K562 (cell line): ENCODE measurements around the gene GRIA2. TPM values are rescaled to one million over a fixed set of nuclear protein-coding genes. Genes with fewer than 3 reads are reported as not detected.
A peak's percentile ranks its signal among the peaks of the same experiment; 100 is the strongest.

ENCODE experiments used
- ATAC-seq: fragments of 200-7000 bp; cut with Tn5 transposase; 3 replicates; pipeline ENCODE4 v1.9.1; 2020; ENCODE audit warnings: moderate library complexity
- BruUV-seq: library from RNA; stranded (reverse); fragments of 400-500 nt; replicated peaks from 2 replicates; lab custom pipeline; 2021; lab: Mats Ljungman, UMichigan
- CTCF ChIA-PET: fragments of 300-600 bp; formaldehyde crosslinking; extraction: SDS; loops from one replicate; lab custom pipeline; 2021; ENCODE audit warnings: low intra/inter-chr PET ratio; lab: Yijun Ruan, JAX
- POLR2A ChIA-PET: fragments of 300-600, 350-650 bp; sonication (Branson Sonifier 250); formaldehyde crosslinking; extraction: SDS; loops from one replicate; lab custom pipeline; 2021; ENCODE audit warnings: antibody characterized with exemption, inconsistent platforms; lab: Yijun Ruan, JAX
- DNase-seq, 4 experiments: peaks; one replicate each; pipeline versions ENCODE4 v3.0.0 to v3.0.0-alpha.2; 2011 to 2018; ENCODE audit warnings: low spot score in 3 of 4, mixed read lengths in 3 of 4; ENCODE audit errors: extremely low read depth in 1 of 4
- FAIRE-seq: peaks from 2 replicates; lab custom pipeline; 2011; peaks lifted over from hg19 to GRCh38; lab: Jason Lieb, UNC
- H2AFZ ChIP-seq: 2 replicates; pipeline ENCODE4 v1.6.0; 2011; ENCODE audit warnings: low read depth, low read length, control low read depth, inconsistent platforms
- H3K27ac ChIP-seq: fragments of 200-600 bp; 3 replicates; pipeline ENCODE4 v1.8.0; 2011; ENCODE audit warnings: low read depth, mild to moderate bottlenecking, control low read depth, inconsistent platforms, low read length, moderate library complexity, mixed read lengths; ENCODE audit errors: extremely low read depth
- H3K27me3 ChIP-seq, 2 experiments: fragments of 300-600 bp in 1 of 2; 2 replicates in 1 of 2; 3 replicates in 1 of 2; pipeline versions ENCODE4 v1.6.0 to v1.8.0; 2011; ENCODE audit warnings: inconsistent platforms in 2 of 2, low read length in 2 of 2, mild to moderate bottlenecking in 1 of 2, mixed read lengths in 1 of 2, moderate library complexity in 1 of 2; ENCODE audit not compliant: control insufficient read depth in 2 of 2, insufficient read depth in 2 of 2
- H3K36me3 ChIP-seq: fragments of 300-600 bp; 3 replicates; pipeline ENCODE4 v1.8.0; 2011; ENCODE audit warnings: mild to moderate bottlenecking, low read length, inconsistent platforms; ENCODE audit not compliant: control insufficient read depth, insufficient read depth
- H3K4me1 ChIP-seq, 2 experiments: fragments of 200-600 bp in 1 of 2; replicated peaks in 1 of 2; 2 replicates in 1 of 2; 3 replicates in 1 of 2; pipeline versions ENCODE4 v1.5.1 to v1.8.0; 2011; ENCODE audit warnings: inconsistent platforms in 2 of 2, low read length in 2 of 2, mild to moderate bottlenecking in 1 of 2, mixed read lengths in 1 of 2, moderate library complexity in 1 of 2; ENCODE audit not compliant: control insufficient read depth in 2 of 2, insufficient read depth in 2 of 2
- H3K4me2 ChIP-seq: 2 replicates; pipeline ENCODE4 v1.6.1; 2011; ENCODE audit warnings: low read length, control low read depth, inconsistent platforms, mixed read lengths; ENCODE audit not compliant: insufficient read depth
- H3K4me3 ChIP-seq: fragments of 200-600 bp; sonication (generic), shearing (Covaris generic); 2 replicates; pipeline ENCODE4 v1.5.1; 2016; ENCODE audit warnings: control low read depth, inconsistent platforms
- H3K79me2 ChIP-seq: fragments of 200-600 bp; 3 replicates; pipeline ENCODE4 v1.8.0; 2011; ENCODE audit warnings: low read length, inconsistent platforms; ENCODE audit not compliant: control insufficient read depth, insufficient read depth
- H3K9ac ChIP-seq, 2 experiments: 2 replicates each; pipeline versions ENCODE4 v1.6.0 to v1.6.1; 2011; ENCODE audit warnings: low read depth in 2 of 2, low read length in 2 of 2, control low read depth in 1 of 2, inconsistent platforms in 1 of 2, mild to moderate bottlenecking in 1 of 2, mixed read lengths in 1 of 2; ENCODE audit not compliant: insufficient read depth in 1 of 2
- H3K9me1 ChIP-seq: one replicate; pipeline ENCODE4 v1.6.0; 2011; ENCODE audit warnings: inconsistent platforms, mild to moderate bottlenecking, low read length, moderate library complexity; ENCODE audit not compliant: control insufficient read depth, insufficient read depth
- H3K9me3 ChIP-seq: replicated peaks from 2 replicates; pipeline ENCODE4 v1.5.1; 2011; ENCODE audit warnings: low read depth, low read length, inconsistent platforms; ENCODE audit not compliant: control insufficient read depth, insufficient read depth
- H4K20me1 ChIP-seq: replicated peaks from 2 replicates; pipeline ENCODE4 v1.6.1; 2011; ENCODE audit warnings: low read length, inconsistent platforms, mixed read lengths; ENCODE audit not compliant: control insufficient read depth, insufficient read depth
- RAD21 ChIP-seq, 2 experiments: fragments of 250-450 bp in 1 of 2; fragments of 450-650 bp in 1 of 2; sonication (Bioruptor Pico) in 1 of 2; formaldehyde crosslinking in 1 of 2; IDR thresholded peaks in 1 of 2; conservative IDR thresholded peaks in 1 of 2; 2 replicates each; pipeline versions ENCODE4 v1.4.0 to v1.8.0; 2020 to 2022; ENCODE audit warnings: mild to moderate bottlenecking in 2 of 2, moderate library complexity in 1 of 2
- TGIF2 ChIP-seq: sonication (generic); formaldehyde crosslinking; IDR thresholded peaks from 2 replicates; pipeline ENCODE4 v1.8.1; 2022; ENCODE audit warnings: mild to moderate bottlenecking, missing genetic modification reagents, moderate library complexity
- WGBS: fragments of 100-300 bp; shearing (Covaris generic); methylation state at CpG from one replicate; pipeline ENCODE4 v1.1.6; 2016; ENCODE audit warnings: low coverage, mixed read lengths; ENCODE audit not compliant: insufficient coverage; ENCODE audit errors: missing lambda C conversion rate; 5-methylcytosine and 5-hydroxymethylcytosine counted together
- in situ Hi-C: fragments of 300-500 bp; cut with MboI; formaldehyde crosslinking; loops from 4 replicates; pipeline ENCODE4 v1.15.0; 2018; ENCODE audit warnings: inconsistent platforms, mixed read lengths
- intact Hi-C: fragments of 100-400 bp; cut with micrococcal nuclease; formaldehyde crosslinking; loops from 2 replicates; pipeline ENCODE4 v1.14.2; 2022
- polyA plus RNA-seq, 8 experiments: library from polyadenylated mRNA; depleted of rRNA in 4 of 8; stranded (reverse) in 5 of 8; unstranded in 3 of 8; fragments of >200 nt; fragmentation: Nextera tagmentation in 2 of 8; fragmentation: Illumina TruSeq in 1 of 8; extraction: Ambion mirVana in 2 of 8; extraction: Trizol in 1 of 8; gene quantifications; 2 replicates each; pipeline versions ENCODE4 v1.2.1 to v1.2.3, GENCODE V29; 2011 to 2014; ENCODE audit warnings: inconsistent platforms in 1 of 8, missing spikeins in 1 of 8
- total RNA-seq, 7 experiments: library from RNA; depleted of rRNA in 6 of 7; stranded (reverse); fragments of >200 nt in 6 of 7; fragmentation: Illumina TruSeq in 2 of 7; extraction: Trizol in 2 of 7; gene quantifications; 2 replicates each; pipeline versions ENCODE4 v1.2.1 to v1.2.3, GENCODE V29; 2011 to 2021; ENCODE audit warnings: low replicate concordance in 1 of 7
- TF ChIP-seq, protein P1 (sequence below), 3 experiments: IDR thresholded peaks in 2 of 3; conservative IDR thresholded peaks in 1 of 3; 2 replicates each; pipeline ENCODE4 v1.5.1; 2011 to 2012; ENCODE audit warnings: low read length in 3 of 3, mild to moderate bottlenecking in 3 of 3, control low read depth in 2 of 3, improper control_type of control experiment in 1 of 3, inconsistent platforms in 1 of 3, low read depth in 1 of 3, mixed read lengths in 1 of 3, moderate library complexity in 1 of 3; ENCODE audit not compliant: insufficient read depth in 2 of 3

Gene GRIA2
- total and polyA plus RNA-seq, 9 of the 15 experiments (the other 6 are each of a cell fraction or from before 2014, with no cell fraction given): 0.07 TPM; not detected in 8

DNA sequence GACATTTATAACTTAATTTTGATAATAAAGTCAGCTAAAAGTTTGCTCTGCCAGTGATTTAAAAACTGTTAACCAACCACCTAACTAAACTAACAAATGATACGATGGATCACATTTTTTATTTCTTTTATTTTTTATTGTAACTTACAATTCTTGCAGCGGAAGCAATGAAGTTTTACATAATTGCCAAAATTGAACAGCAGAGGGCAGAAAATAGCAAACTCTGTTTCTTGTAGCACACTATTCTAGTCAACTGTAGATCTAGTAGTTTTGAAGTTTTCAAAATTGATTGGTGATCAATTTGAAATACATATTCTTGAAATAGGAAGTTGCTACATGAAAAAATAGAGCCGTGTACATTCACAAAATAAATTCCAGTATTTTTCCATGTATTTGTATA, 2.8 kb upstream of the GRIA2 start:
- no peak for FAIRE-seq
- Histone ChIP-seq H3K9ac (no peak overlapping the region), H2AFZ (no peak overlapping the region), H3K36me3 (no peaks in the 10 kb centered on the region), H3K27ac (no peak overlapping the region), H3K9me3 (no peaks in the 10 kb centered on the region), H3K4me2 (no peak overlapping the region), H3K79me2 (no peaks in the 10 kb centered on the region)
- intact Hi-C loops: loop anchor here (5.0 kb wide), 1 partner anchor 760 kb away; no protein-coding TSS in a partner anchor
- DNase-seq: no peak
- WGBS: 0% methylated on average over 3 of the region's 3 CpGs
- no peak for ATAC-seq
- BruUV-seq: no TSS peak
- POLR2A ChIA-PET: no interaction called here
- in situ Hi-C loops: loop anchor here (25.0 kb wide), 1 partner anchor 745 kb away; no protein-coding TSS in a partner anchor
- TF ChIP-seq RAD21 (CRISPR knock-in tag; conservative IDR thresholded peaks at IDR 0.05 in 1 of 2, IDR thresholded peaks at IDR 0.05 in 1 of 2): peak; percentile 7 to 14; a peak in 1 of 4 replicates
- TF ChIP-seq, protein P1, sequence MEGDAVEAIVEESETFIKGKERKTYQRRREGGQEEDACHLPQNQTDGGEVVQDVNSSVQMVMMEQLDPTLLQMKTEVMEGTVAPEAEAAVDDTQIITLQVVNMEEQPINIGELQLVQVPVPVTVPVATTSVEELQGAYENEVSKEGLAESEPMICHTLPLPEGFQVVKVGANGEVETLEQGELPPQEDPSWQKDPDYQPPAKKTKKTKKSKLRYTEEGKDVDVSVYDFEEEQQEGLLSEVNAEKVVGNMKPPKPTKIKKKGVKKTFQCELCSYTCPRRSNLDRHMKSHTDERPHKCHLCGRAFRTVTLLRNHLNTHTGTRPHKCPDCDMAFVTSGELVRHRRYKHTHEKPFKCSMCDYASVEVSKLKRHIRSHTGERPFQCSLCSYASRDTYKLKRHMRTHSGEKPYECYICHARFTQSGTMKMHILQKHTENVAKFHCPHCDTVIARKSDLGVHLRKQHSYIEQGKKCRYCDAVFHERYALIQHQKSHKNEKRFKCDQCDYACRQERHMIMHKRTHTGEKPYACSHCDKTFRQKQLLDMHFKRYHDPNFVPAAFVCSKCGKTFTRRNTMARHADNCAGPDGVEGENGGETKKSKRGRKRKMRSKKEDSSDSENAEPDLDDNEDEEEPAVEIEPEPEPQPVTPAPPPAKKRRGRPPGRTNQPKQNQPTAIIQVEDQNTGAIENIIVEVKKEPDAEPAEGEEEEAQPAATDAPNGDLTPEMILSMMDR (IDR thresholded peaks at IDR 0.05 in 2 of 3, conservative IDR thresholded peaks at IDR 0.05 in 1 of 3; ENCODE audit: insufficient read depth in 2 of 3, low read depth in 1 of 3, low read length in 3 of 3): peak in 1 of 3 experiments; percentile 15; a peak in 2 of 6 replicates
- TF ChIP-seq TGIF2: no peak
- TF ChIP-seq, all 486 proteins: peak for 2
- H3K27me3 ChIP-seq: no peaks in the 10 kb centered on the region
- H4K20me1 ChIP-seq: no peaks in the 10 kb centered on the region
- H3K4me3 ChIP-seq: no peak overlapping the region
- no peaks in the 10 kb centered on the region for H3K4me1 ChIP-seq
- H3K9me1 ChIP-seq: no peaks in the 10 kb centered on the region
- CTCF ChIA-PET: no interaction called here
